HG02610 (cell line): ENCODE measurements around the gene PIP5KL1.
A peak's percentile ranks its signal among the peaks of the same experiment; 100 is the strongest.

Source experiments
- ATAC-seq: cut with Tn5 transposase; IDR thresholded peaks from one replicate; pipeline ENCODE4 v1.9.1; 2021; ENCODE audit warnings: mild to moderate bottlenecking, moderate library complexity; ENCODE audit not compliant: unreplicated experiment

The PIP5KL1 gene

GRCh38 chr9:127930231-127931091, at the start of gene PIP5KL1:
PIP5KL1 (minus strand) TSS chr9:127930777; CDS start chr9:127930752, 25 bp downstream.
- peak; percentile 68 for ATAC-seq

- ATAC-seq: peak; percentile 27
These were observed 49.6 kb upstream of the PIP5KL1 start for GRCh38 chr9:127980060-127980705.

- ATAC-seq: no peak
These were observed 48.9 kb upstream of the PIP5KL1 start for GRCh38 chr9:127979333-127980059.

GRCh38 chr9:127979015-127979332, 48.4 kb upstream of the PIP5KL1 start:
- no peak for ATAC-seq

- ATAC-seq: no peak
These were observed 47.5 kb upstream of the PIP5KL1 start for GRCh38 chr9:127977884-127978647.

GRCh38 chr9:127977009-127977883, 46.7 kb upstream of the PIP5KL1 start:
- no peak for ATAC-seq

GRCh38 chr9:127976498-127976897, 45.9 kb upstream of the PIP5KL1 start:
- no peak for ATAC-seq

GRCh38 chr9:127975376-127976315, 45.1 kb upstream of the PIP5KL1 start:
- no peak for ATAC-seq

- ATAC-seq: no peak
These were observed 44.2 kb upstream of the PIP5KL1 start for GRCh38 chr9:127974769-127975261.

- ATAC-seq: no peak
These were observed 43.6 kb upstream of the PIP5KL1 start for GRCh38 chr9:127974001-127974768.

- no peak for ATAC-seq
These were observed 42.8 kb upstream of the PIP5KL1 start for GRCh38 chr9:127973169-127974000.

- ATAC-seq: no peak
These were observed 41.8 kb upstream of the PIP5KL1 start for GRCh38 chr9:127972236-127972871.

GRCh38 chr9:127971357-127972235, 41.0 kb upstream of the PIP5KL1 start:
- ATAC-seq: no peak

- peak; percentile 84 for ATAC-seq
These were observed 40.1 kb upstream of the PIP5KL1 start for GRCh38 chr9:127970401-127971313.
